ENCODE results near the gene KCNQ5.

GRCh38 chr6:72711731-72712130 lies 89.9 kb downstream of the KCNQ5 start:
- TF ChIP-seq, protein P1, sequence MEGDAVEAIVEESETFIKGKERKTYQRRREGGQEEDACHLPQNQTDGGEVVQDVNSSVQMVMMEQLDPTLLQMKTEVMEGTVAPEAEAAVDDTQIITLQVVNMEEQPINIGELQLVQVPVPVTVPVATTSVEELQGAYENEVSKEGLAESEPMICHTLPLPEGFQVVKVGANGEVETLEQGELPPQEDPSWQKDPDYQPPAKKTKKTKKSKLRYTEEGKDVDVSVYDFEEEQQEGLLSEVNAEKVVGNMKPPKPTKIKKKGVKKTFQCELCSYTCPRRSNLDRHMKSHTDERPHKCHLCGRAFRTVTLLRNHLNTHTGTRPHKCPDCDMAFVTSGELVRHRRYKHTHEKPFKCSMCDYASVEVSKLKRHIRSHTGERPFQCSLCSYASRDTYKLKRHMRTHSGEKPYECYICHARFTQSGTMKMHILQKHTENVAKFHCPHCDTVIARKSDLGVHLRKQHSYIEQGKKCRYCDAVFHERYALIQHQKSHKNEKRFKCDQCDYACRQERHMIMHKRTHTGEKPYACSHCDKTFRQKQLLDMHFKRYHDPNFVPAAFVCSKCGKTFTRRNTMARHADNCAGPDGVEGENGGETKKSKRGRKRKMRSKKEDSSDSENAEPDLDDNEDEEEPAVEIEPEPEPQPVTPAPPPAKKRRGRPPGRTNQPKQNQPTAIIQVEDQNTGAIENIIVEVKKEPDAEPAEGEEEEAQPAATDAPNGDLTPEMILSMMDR (IDR thresholded peaks at IDR 0.05; ENCODE audit: low read depth, low read length, poor library complexity, severe bottlenecking): no peak
- TF ChIP-seq EZH2phosphoT487 (IDR thresholded peaks at IDR 0.05; ENCODE audit: borderline replicate concordance, low read length): no peak

Measured in DOHH2 (cell line).